Activated CD8-positive, alpha-beta T cell treated with anti-CD3 and anti-CD28 coated beads for 36 hours (primary cell): ENCODE measurements around the gene ZCCHC8. TPM values are rescaled to one million over a fixed set of nuclear protein-coding genes. Genes with fewer than 3 reads are reported as not detected.
A peak's percentile ranks its signal among the peaks of the same experiment; 100 is the strongest.

ENCODE experiments used
- ATAC-seq: fragments of 200-7000 bp; cut with Tn5 transposase; one replicate; pipeline ENCODE4 v1.10.0; 2021; ENCODE audit warnings: mild to moderate bottlenecking, moderate library complexity
- CTCF ChIA-PET: fragments of 350-600 bp; sonication (Branson Sonifier 250); formaldehyde crosslinking; loops from one replicate; lab custom pipeline; 2021; ENCODE audit warnings: antibody characterized with exemption; lab: Charles Lee
- POLR2A ChIA-PET: fragments of 350-600 bp; sonication (Branson Sonifier 250); formaldehyde crosslinking; loops from one replicate; lab custom pipeline; 2021; ENCODE audit warnings: antibody characterized with exemption; lab: Charles Lee
- DNase-seq: peaks from one replicate; pipeline ENCODE4 v3.0.0-alpha.2; 2020
- H3K27ac Mint-ChIP-seq: one replicate; pipeline ENCODE4 v1.8.0; 2021; ENCODE audit warnings: mild to moderate bottlenecking, mixed read lengths
- H3K27me3 Mint-ChIP-seq: one replicate; pipeline ENCODE4 v1.8.0; 2021; ENCODE audit warnings: mixed read lengths
- H3K36me3 Mint-ChIP-seq: one replicate; pipeline ENCODE4 v1.8.0; 2021; ENCODE audit warnings: low read depth, mixed read lengths
- H3K4me1 Mint-ChIP-seq: one replicate; pipeline ENCODE4 v1.8.0; 2021; ENCODE audit warnings: low read depth, mixed read lengths
- H3K4me3 Mint-ChIP-seq: one replicate; pipeline ENCODE4 v1.8.0; 2021; ENCODE audit warnings: mild to moderate bottlenecking, moderate library complexity, mixed read lengths
- H3K9me3 Mint-ChIP-seq: one replicate; pipeline ENCODE4 v1.8.0; 2021; ENCODE audit warnings: mixed read lengths
- CTCF ChIP-seq: fragments of 200-600 bp; IDR thresholded peaks from one replicate; pipeline ENCODE4 v1.8.0; 2022; ENCODE audit warnings: antibody characterized with exemption, mild to moderate bottlenecking
- intact Hi-C: fragments of 100-400 bp; cut with micrococcal nuclease; formaldehyde crosslinking; loops from one replicate; pipeline ENCODE4 v1.10.0; 2022
- total RNA-seq, 2 experiments: library from RNA; stranded (reverse); gene quantifications; one replicate each; pipeline ENCODE4 v1.2.3, GENCODE V29; 2021

Gene ZCCHC8
- total RNA-seq, 2 experiments from 2014 or later = 28.0 to 28.5 TPM

- Mint-ChIP-seq H3K27me3 (no peaks in the 10 kb centered on the region), H3K4me3 (peak within 1 kb of the TSS; percentile 94), H3K4me1 (peaks cover 31% of the 10 kb centered on the region), H3K27ac (peak within 1 kb of the TSS; percentile 87), H3K36me3 (no peaks in the 10 kb centered on the region), H3K9me3 (no peaks in the 10 kb centered on the region)
- DNase-seq = peak; percentile 62
- intact Hi-C loops = loop anchor here (2.0 kb wide), 1 partner anchor 49 kb away; no protein-coding TSS in a partner anchor
- TF ChIP-seq CTCF = peak; percentile 60
- CTCF ChIA-PET = interaction anchor here (1.7 to 4.5 kb wide), 3 partner anchors 9 to 50 kb away, joined by 7 to 29 read pairs (median 20); no protein-coding TSS in a partner anchor
- POLR2A ChIA-PET = interaction anchor here (0.9 to 2.3 kb wide), 4 partner anchors 8 to 79 kb away, joined by 5 to 10 read pairs (median 6); partner anchors contain the start of gene ZCCHC8
- peak; percentile 78 for ATAC-seq
Measured at GRCh38 chr12:122421821-122422729, 78.7 kb downstream of the ZCCHC8 start, which contains the start of gene CLIP1. CLIP1 (minus strand) TSS chr12:122422669; CDS start chr12:122380452, 42,217 bp downstream.

Other genes starting within 250 kb of the ZCCHC8 start
- gene VPS33A, start 234.4 kb downstream of the ZCCHC8 start, total RNA-seq = 10 to 100 TPM; 19.7 to 21.4 TPM
- 10 to 100 TPM; 29.4 to 32.4 TPM for gene CLIP1, start 78.3 kb downstream of the ZCCHC8 start, total RNA-seq
- gene RSRC2, start 26.0 kb upstream of the ZCCHC8 start, total RNA-seq = 100 to 1,000 TPM; 108 to 116 TPM
- gene KNTC1, start 26.3 kb upstream of the ZCCHC8 start, total RNA-seq = 100 to 1,000 TPM; 128 to 129 TPM
- not detected for gene HCAR2, start 202.4 kb upstream of the ZCCHC8 start, total RNA-seq
- not detected for gene HCAR3, start 215.9 kb upstream of the ZCCHC8 start, total RNA-seq
- under 1 TPM; 0.18 to 0.25 TPM for gene HCAR1, start 229.9 kb upstream of the ZCCHC8 start, total RNA-seq